ENCODE data around the gene SH3PXD2A.
A peak's percentile ranks its signal among the peaks of the same experiment; 100 is the strongest.

SH3PXD2A gene
- total RNA-seq = 35.6 reads per million, percentile 60 among the genes with 10 or more reads in this experiment

GRCh38 chr10:103855424-103855823 is at the start of gene SH3PXD2A:
Gene SH3PXD2A (minus strand): TSS chr10:103855576. CDS start chr10:103855266, 310 bp downstream.
- DNase-seq = no peak

GRCh38 chr10:103901299-103901698 is 45.9 kb upstream of the SH3PXD2A start:
- DNase-seq = no peak

GRCh38 chr10:103899312-103899711 is 43.9 kb upstream of the SH3PXD2A start:
- no peak for DNase-seq

- no peak for DNase-seq
Observed at GRCh38 chr10:103897241-103897774, 41.9 kb upstream of the SH3PXD2A start.

GRCh38 chr10:103896225-103896624 is 40.8 kb upstream of the SH3PXD2A start:
- no peak for DNase-seq

GRCh38 chr10:103895411-103896186 is 40.2 kb upstream of the SH3PXD2A start:
- no peak for DNase-seq

- DNase-seq = no peak
Observed at GRCh38 chr10:103894441-103894864, 39.1 kb upstream of the SH3PXD2A start.

- DNase-seq = no peak
Observed at GRCh38 chr10:103893817-103894216, 38.4 kb upstream of the SH3PXD2A start.

GRCh38 chr10:103892181-103892580 is 36.8 kb upstream of the SH3PXD2A start:
- no peak for DNase-seq

GRCh38 chr10:103890688-103891087 is 35.3 kb upstream of the SH3PXD2A start:
- DNase-seq = no peak

- DNase-seq = no peak
Observed at GRCh38 chr10:103890194-103890658, 34.9 kb upstream of the SH3PXD2A start.

- DNase-seq = no peak
Observed at GRCh38 chr10:103889121-103889720, 33.8 kb upstream of the SH3PXD2A start.

- no peak for DNase-seq
Observed at GRCh38 chr10:103888113-103888841, 32.9 kb upstream of the SH3PXD2A start.

- no peak for DNase-seq
Observed at GRCh38 chr10:103885617-103886016, 30.2 kb upstream of the SH3PXD2A start.

GRCh38 chr10:103884681-103885139 is 29.3 kb upstream of the SH3PXD2A start:
- no peak for DNase-seq

GRCh38 chr10:103882285-103883007 is 27.1 kb upstream of the SH3PXD2A start:
- DNase-seq = no peak

GRCh38 chr10:103881416-103882284 is 26.3 kb upstream of the SH3PXD2A start:
- no peak for DNase-seq

- no peak for DNase-seq
Observed at GRCh38 chr10:103879831-103880230, 24.5 kb upstream of the SH3PXD2A start.

- no peak for DNase-seq
Observed at GRCh38 chr10:103879409-103879808, 24.0 kb upstream of the SH3PXD2A start.

GRCh38 chr10:103877861-103878260 is 22.5 kb upstream of the SH3PXD2A start:
- DNase-seq = no peak

- DNase-seq = no peak
Observed at GRCh38 chr10:103876155-103876554, 20.8 kb upstream of the SH3PXD2A start.
